ENCODE results near the gene GSK3B.

Gene GSK3B

GRCh38 chr3:119885746-119886530 is 208.3 kb downstream of the GSK3B start:
- no peak for DNase-seq (ENCODE audit: low read depth in 2 of 3, low spot score in 1 of 3)

- no peak for DNase-seq (ENCODE audit: low read depth in 2 of 3, low spot score in 1 of 3)
Observed at GRCh38 chr3:119884161-119884557, 210.1 kb downstream of the GSK3B start.

- no peak for DNase-seq (ENCODE audit: low read depth in 2 of 3, low spot score in 1 of 3)
Observed at GRCh38 chr3:119883461-119884160, 210.6 kb downstream of the GSK3B start.

GRCh38 chr3:119880966-119881365 is 213.3 kb downstream of the GSK3B start:
- no peak for DNase-seq (ENCODE audit: low read depth in 2 of 3, low spot score in 1 of 3)

- no peak for DNase-seq (ENCODE audit: low read depth in 2 of 3, low spot score in 1 of 3)
Observed at GRCh38 chr3:119873646-119874045, 220.6 kb downstream of the GSK3B start.

- no peak for DNase-seq (ENCODE audit: low read depth in 2 of 3, low spot score in 1 of 3)
Observed at GRCh38 chr3:119872773-119873172, 221.5 kb downstream of the GSK3B start.

GRCh38 chr3:119871571-119871970 is 222.7 kb downstream of the GSK3B start:
- DNase-seq (ENCODE audit: low read depth in 2 of 3, low spot score in 1 of 3) = no peak

GRCh38 chr3:119870512-119870911 is 223.7 kb downstream of the GSK3B start:
- no peak for DNase-seq (ENCODE audit: low read depth in 2 of 3, low spot score in 1 of 3)

GRCh38 chr3:119864476-119864875 is 229.8 kb downstream of the GSK3B start:
- DNase-seq (ENCODE audit: low read depth in 2 of 3, low spot score in 1 of 3) = no peak

GRCh38 chr3:119862616-119863015 is 231.6 kb downstream of the GSK3B start:
- DNase-seq (ENCODE audit: low read depth in 2 of 3, low spot score in 1 of 3) = no peak

- no peak for DNase-seq (ENCODE audit: low read depth in 2 of 3, low spot score in 1 of 3)
Observed at GRCh38 chr3:119861681-119862080, 232.6 kb downstream of the GSK3B start.

GRCh38 chr3:119859728-119860127 is 234.5 kb downstream of the GSK3B start:
- DNase-seq (ENCODE audit: low read depth in 2 of 3, low spot score in 1 of 3) = no peak

GRCh38 chr3:119858957-119859356 is 235.3 kb downstream of the GSK3B start:
- no peak for DNase-seq (ENCODE audit: low read depth in 2 of 3, low spot score in 1 of 3)

GRCh38 chr3:119856695-119857094 is 237.6 kb downstream of the GSK3B start:
- no peak for DNase-seq (ENCODE audit: low read depth in 2 of 3, low spot score in 1 of 3)

- DNase-seq (ENCODE audit: low read depth in 2 of 3, low spot score in 1 of 3) = no peak
Observed at GRCh38 chr3:119849126-119849525, 245.1 kb downstream of the GSK3B start.

GRCh38 chr3:119841808-119842471 is 252.3 kb downstream of the GSK3B start:
- no peak for DNase-seq (ENCODE audit: low read depth in 2 of 3, low spot score in 1 of 3)

GRCh38 chr3:119835556-119835955 is 258.7 kb downstream of the GSK3B start:
- DNase-seq (ENCODE audit: low read depth in 2 of 3, low spot score in 1 of 3) = no peak

- DNase-seq (ENCODE audit: low read depth in 2 of 3, low spot score in 1 of 3) = no peak
Observed at GRCh38 chr3:119834754-119835370, 259.4 kb downstream of the GSK3B start.

GRCh38 chr3:119831941-119832371 is 262.3 kb downstream of the GSK3B start:
- DNase-seq (ENCODE audit: low read depth in 2 of 3, low spot score in 1 of 3) = no peak

GRCh38 chr3:119831022-119831421 is 263.2 kb downstream of the GSK3B start:
- no peak for DNase-seq (ENCODE audit: low read depth in 2 of 3, low spot score in 1 of 3)

GRCh38 chr3:119829420-119829819 is 264.8 kb downstream of the GSK3B start:
- DNase-seq (ENCODE audit: low read depth in 2 of 3, low spot score in 1 of 3) = no peak
